Progenitor cell of endocrine pancreas (in vitro differentiated cells): ENCODE data around the gene SLC27A5. TPM values are rescaled to one million over a fixed set of nuclear protein-coding genes. Genes with fewer than 3 reads are reported as not detected.

Source experiments
- DNase-seq: peaks from one replicate; pipeline ENCODE4 v3.0.0; 2021; ENCODE audit warnings: low spot score; ENCODE audit not compliant: unreplicated experiment
- H3K27ac Mint-ChIP-seq: 2 replicates; pipeline ENCODE4 v1.8.0; 2021; ENCODE audit warnings: mild to moderate bottlenecking, moderate library complexity, mixed read lengths
- H3K27me3 Mint-ChIP-seq: 2 replicates; pipeline ENCODE4 v1.8.0; 2021; ENCODE audit warnings: mixed read lengths
- H3K36me3 Mint-ChIP-seq: 2 replicates; pipeline ENCODE4 v1.8.0; 2022; ENCODE audit warnings: mixed read lengths; ENCODE audit not compliant: insufficient read depth
- H3K4me1 Mint-ChIP-seq: 2 replicates; pipeline ENCODE4 v1.8.0; 2021; ENCODE audit warnings: low read depth, mixed read lengths
- H3K4me3 Mint-ChIP-seq: 2 replicates; pipeline ENCODE4 v1.8.0; 2021; ENCODE audit warnings: low read depth, mild to moderate bottlenecking, moderate library complexity, mixed read lengths
- H3K9me3 Mint-ChIP-seq: 2 replicates; pipeline ENCODE4 v1.8.0; 2021; ENCODE audit warnings: low read depth, mixed read lengths
- total RNA-seq: library from RNA; stranded (reverse); gene quantifications from 2 replicates; pipeline ENCODE4 v1.2.1, GENCODE V29; 2021
- TF ChIP-seq, protein P1 (sequence below): fragments of 200-600 bp; sonication (generic); IDR thresholded peaks from one replicate; pipeline ENCODE4 v1.5.0; 2021; ENCODE audit warnings: antibody characterized with exemption, mild to moderate bottlenecking; ENCODE audit not compliant: unreplicated experiment

Gene SLC27A5
- total RNA-seq, 1 donor from 2014 or later = 9.9 TPM

DNA sequence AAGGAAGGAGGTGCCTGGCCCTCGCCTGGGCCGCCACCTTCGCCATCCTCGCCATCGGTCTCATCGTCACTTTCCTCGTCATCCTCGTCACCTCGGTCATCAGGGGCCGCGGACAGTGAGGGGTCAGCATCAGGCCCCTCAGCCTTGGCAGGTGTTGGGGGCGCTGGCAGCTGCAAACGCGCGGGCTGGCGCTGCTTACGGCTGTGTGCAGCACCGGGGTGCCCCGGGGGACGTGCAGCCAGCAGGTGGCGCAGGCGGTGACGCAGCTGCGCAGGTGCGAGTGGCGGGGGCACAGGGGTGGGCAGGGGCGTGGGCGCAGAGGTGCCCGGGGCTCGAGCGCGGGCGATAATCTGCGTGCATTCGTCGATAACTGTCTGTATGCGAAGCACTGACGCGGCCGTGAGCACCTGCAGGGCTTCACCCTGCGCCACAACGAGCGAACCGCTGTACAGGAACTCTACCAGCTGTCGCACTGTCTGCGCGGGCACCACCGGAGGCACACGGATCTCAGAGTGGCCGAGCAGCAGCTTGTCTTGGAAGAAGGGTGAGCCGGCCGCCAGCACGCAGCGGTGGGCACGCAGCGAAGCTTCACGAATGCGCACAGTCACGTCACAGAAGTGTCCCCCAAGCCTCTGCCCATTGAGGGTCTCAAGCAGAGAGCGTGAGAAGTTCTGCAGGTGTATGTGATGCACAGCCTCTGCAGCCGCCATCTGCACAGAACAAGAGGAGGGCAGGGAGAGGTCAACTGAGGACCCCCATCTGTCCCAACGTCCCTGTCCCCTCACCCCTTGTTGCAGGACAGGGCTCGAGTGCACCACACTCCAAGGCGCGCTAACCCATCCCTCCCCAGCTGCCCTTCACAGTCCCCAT, 5.4 kb upstream of the SLC27A5 start:
- Mint-ChIP-seq H3K36me3 (peaks cover 3% of the 10 kb centered on the region), H3K27ac (no peak overlapping the region), H3K9me3 (no peaks in the 10 kb centered on the region), H3K27me3 (no peaks in the 10 kb centered on the region), H3K4me3 (no peak overlapping the region), H3K4me1 (peaks cover 32% of the 10 kb centered on the region)
- DNase-seq = no peak
- TF ChIP-seq, protein P1, sequence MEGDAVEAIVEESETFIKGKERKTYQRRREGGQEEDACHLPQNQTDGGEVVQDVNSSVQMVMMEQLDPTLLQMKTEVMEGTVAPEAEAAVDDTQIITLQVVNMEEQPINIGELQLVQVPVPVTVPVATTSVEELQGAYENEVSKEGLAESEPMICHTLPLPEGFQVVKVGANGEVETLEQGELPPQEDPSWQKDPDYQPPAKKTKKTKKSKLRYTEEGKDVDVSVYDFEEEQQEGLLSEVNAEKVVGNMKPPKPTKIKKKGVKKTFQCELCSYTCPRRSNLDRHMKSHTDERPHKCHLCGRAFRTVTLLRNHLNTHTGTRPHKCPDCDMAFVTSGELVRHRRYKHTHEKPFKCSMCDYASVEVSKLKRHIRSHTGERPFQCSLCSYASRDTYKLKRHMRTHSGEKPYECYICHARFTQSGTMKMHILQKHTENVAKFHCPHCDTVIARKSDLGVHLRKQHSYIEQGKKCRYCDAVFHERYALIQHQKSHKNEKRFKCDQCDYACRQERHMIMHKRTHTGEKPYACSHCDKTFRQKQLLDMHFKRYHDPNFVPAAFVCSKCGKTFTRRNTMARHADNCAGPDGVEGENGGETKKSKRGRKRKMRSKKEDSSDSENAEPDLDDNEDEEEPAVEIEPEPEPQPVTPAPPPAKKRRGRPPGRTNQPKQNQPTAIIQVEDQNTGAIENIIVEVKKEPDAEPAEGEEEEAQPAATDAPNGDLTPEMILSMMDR = no peak

DNA sequence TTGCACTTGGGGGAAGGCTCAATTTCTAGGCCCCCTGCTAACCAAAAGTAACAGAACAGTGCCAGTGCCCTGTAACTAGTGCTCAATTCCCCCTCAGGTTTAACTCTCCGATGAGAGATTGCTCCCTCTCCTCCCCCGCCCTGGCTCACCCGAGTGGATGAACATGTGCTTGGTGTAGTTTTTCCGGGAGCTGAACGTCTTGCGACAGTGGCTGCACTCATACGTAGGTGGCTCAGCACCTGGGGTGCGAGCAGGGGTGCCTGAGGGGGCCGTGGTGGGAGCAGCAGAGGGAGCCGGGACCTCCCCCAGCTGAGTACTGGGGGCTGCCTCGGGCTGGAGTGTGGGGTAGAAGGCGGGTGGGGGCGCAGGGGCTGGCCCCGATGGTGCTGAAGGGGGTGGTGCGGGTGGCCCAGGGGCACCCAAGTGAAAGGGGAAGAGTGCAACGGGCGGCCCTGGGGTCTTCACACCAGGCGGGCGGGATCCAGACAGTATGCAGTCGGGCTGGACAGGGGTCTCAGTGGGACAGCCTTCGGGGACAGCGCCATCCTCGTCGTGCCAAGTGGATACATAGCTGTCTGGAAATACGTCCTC, 4.5 kb upstream of the SLC27A5 start:
- DNase-seq = no peak
- TF ChIP-seq, protein P1 = no peak
- peaks cover 3% of the 10 kb centered on the region for H3K36me3 Mint-ChIP-seq
- H3K27me3 Mint-ChIP-seq = no peaks in the 10 kb centered on the region
- H3K9me3 Mint-ChIP-seq = no peaks in the 10 kb centered on the region
- no peak overlapping the region for H3K27ac Mint-ChIP-seq
- no peak overlapping the region for H3K4me3 Mint-ChIP-seq
- H3K4me1 Mint-ChIP-seq = peaks cover 29% of the 10 kb centered on the region

DNA sequence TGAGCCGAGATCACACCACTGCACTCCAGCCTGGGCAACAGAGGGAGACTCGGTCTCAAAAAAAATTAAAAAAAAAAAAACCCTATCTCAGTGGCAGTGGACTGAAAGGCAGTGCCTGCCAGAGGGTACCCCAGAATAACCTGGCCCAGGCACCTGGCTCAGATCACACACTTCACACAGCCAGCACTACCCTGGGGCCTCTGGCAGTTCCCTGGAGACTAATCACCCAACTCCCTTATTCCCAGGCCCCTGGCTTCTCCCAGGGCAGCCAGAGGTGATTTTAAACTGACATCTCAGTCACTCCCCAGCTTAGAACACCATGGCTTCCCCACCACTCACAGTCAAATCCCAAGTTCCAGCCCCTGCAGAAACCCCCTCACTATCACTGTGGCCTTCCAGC, 3.5 kb upstream of the SLC27A5 start:
- TF ChIP-seq, protein P1 = no peak
- no peak for DNase-seq
- Mint-ChIP-seq H3K4me3 (peak overlapping the region; percentile 37), H3K27ac (no peak overlapping the region), H3K9me3 (no peaks in the 10 kb centered on the region), H3K27me3 (no peaks in the 10 kb centered on the region), H3K4me1 (peaks cover 25% of the 10 kb centered on the region), H3K36me3 (peaks cover 3% of the 10 kb centered on the region)

DNA sequence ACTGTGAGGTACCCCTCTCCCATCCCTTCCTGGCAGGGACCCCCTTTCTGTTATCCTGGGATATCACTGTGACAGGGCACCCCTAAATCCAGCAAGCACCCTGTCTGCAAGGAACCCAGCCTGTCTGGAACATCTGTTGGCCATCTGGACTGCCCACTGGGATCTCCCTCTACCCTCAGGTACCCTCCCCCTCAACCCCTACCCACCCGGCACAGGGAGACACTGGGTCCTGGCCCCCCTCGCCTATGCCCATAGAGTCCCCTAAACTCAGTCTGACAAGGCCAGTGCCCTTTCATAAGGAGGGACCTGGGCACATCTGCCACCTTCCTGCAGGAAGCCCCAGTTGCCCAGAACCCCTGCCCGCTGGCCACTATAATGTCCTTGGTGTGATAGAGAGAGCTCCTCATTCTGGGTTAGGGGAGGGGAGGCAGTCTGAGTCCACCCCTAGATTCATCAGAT, 2.8 kb upstream of the SLC27A5 start:
- DNase-seq = no peak

More for the DNA sequence above, 2.8 kb upstream of the SLC27A5 start:
- no peaks in the 10 kb centered on the region for H3K27me3 Mint-ChIP-seq
- TF ChIP-seq, protein P1 = no peak
- H3K4me3 Mint-ChIP-seq = peak overlapping the region; percentile 69
- peak overlapping the region; percentile 49 for H3K27ac Mint-ChIP-seq
- peaks cover 3% of the 10 kb centered on the region for H3K36me3 Mint-ChIP-seq
- peaks cover 23% of the 10 kb centered on the region for H3K4me1 Mint-ChIP-seq
- no peaks in the 10 kb centered on the region for H3K9me3 Mint-ChIP-seq
